Measurements from ENCODE around the gene ADAM19.
A peak's percentile ranks its signal among the peaks of the same experiment; 100 is the strongest.

The ADAM19 gene

DNA sequence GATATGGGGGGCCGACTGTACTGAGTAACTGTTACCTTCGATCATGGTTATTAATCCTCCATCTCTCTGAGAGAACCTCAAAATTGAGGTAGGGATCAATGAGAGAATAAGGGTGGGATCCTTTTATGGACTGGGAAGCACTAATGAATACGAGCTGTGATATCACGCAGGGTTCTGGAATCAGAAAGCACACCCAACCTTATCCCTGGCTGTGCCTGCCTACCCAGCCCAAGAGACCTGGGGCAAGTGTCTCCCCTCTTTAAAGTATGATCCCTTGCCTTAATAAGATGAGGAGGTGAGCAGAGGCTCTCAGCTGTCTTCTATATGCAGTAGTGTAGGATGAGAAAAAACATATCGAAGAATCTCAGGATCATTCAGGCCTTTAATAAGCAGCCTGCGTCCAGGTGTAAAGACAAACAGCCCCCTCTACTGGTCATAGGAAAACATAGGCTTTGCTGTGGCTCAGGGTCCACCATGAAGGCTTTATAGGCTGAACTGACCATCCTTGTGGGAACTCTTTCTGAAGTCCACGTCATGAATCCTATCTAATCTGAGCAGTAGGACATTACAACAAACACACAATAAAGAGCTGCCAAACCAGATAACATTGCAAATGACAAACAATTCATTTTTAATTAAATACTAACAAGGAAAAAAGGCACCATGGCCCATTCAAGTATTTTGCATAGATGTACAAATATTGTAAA is 98.7 kb downstream of the ADAM19 start:
- Histone ChIP-seq H2AFZ (ENCODE audit: low read length) (no peak overlapping the region), H3F3A (ENCODE audit: low read depth) (no peaks in the 10 kb centered on the region), H3K9ac (ENCODE audit: low read depth, low read length, poor library complexity, severe bottlenecking) (no peak overlapping the region), H3K9me2 (replicated peaks; ENCODE audit: low read depth, low read length) (no peaks in the 10 kb centered on the region), H3K36me3 (ENCODE audit: insufficient read depth, low read length) (no peaks in the 10 kb centered on the region), H4K20me1 (ENCODE audit: insufficient read depth, low read length, poor library complexity, severe bottlenecking) (no peaks in the 10 kb centered on the region), H3K4me2 (ENCODE audit: low read depth, low read length, poor library complexity, severe bottlenecking) (no peak overlapping the region), H3K4me1 (ENCODE audit: insufficient read depth, low read length, poor library complexity, severe bottlenecking) (no peaks in the 10 kb centered on the region), H3K9me3 (ENCODE audit: insufficient read depth, low read depth, low read length) (no peaks in the 10 kb centered on the region), H3K79me2 (ENCODE audit: insufficient read depth, low read length) (no peaks in the 10 kb centered on the region), H3K27me3 (ENCODE audit: insufficient read depth, low read length, poor library complexity, severe bottlenecking) (no peaks in the 10 kb centered on the region), H3K4me3 (ENCODE audit: low read length, poor library complexity, severe bottlenecking) (no peak overlapping the region)
- TF ChIP-seq, protein P1, sequence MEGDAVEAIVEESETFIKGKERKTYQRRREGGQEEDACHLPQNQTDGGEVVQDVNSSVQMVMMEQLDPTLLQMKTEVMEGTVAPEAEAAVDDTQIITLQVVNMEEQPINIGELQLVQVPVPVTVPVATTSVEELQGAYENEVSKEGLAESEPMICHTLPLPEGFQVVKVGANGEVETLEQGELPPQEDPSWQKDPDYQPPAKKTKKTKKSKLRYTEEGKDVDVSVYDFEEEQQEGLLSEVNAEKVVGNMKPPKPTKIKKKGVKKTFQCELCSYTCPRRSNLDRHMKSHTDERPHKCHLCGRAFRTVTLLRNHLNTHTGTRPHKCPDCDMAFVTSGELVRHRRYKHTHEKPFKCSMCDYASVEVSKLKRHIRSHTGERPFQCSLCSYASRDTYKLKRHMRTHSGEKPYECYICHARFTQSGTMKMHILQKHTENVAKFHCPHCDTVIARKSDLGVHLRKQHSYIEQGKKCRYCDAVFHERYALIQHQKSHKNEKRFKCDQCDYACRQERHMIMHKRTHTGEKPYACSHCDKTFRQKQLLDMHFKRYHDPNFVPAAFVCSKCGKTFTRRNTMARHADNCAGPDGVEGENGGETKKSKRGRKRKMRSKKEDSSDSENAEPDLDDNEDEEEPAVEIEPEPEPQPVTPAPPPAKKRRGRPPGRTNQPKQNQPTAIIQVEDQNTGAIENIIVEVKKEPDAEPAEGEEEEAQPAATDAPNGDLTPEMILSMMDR (conservative IDR thresholded peaks at IDR 0.05; ENCODE audit: low read length): peak; percentile 64
- no peak for TF ChIP-seq EZH2phosphoT487 (IDR thresholded peaks at IDR 0.05; ENCODE audit: borderline replicate concordance)

DNA sequence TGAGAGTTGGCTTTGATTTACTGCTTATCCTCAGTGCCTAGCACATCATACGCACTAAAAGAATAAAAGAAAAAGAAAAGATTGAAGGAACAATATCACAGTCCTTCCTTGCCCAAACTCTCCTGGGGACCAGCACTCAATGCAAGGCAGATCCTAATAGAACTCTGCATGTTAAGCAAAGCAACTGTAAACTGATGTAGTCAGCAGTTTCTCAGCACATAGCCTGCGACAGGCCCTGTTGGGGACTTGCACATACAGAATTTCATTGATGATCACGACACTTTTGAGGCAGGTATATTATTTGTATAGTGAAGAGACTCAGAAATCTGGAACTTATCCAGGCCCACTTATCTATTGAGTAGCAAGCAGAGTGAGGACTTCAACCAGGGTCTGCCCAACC is 100.1 kb downstream of the ADAM19 start:
- Histone ChIP-seq H3K9me3 (ENCODE audit: insufficient read depth, low read depth, low read length) (no peaks in the 10 kb centered on the region), H2AFZ (ENCODE audit: low read length) (no peak overlapping the region), H3F3A (ENCODE audit: low read depth) (no peaks in the 10 kb centered on the region), H3K4me2 (ENCODE audit: low read depth, low read length, poor library complexity, severe bottlenecking) (no peak overlapping the region), H3K4me3 (ENCODE audit: low read length, poor library complexity, severe bottlenecking) (no peak overlapping the region), H3K79me2 (ENCODE audit: insufficient read depth, low read length) (no peaks in the 10 kb centered on the region), H3K9me2 (replicated peaks; ENCODE audit: low read depth, low read length) (no peaks in the 10 kb centered on the region), H3K27me3 (ENCODE audit: insufficient read depth, low read length, poor library complexity, severe bottlenecking) (no peaks in the 10 kb centered on the region), H4K20me1 (ENCODE audit: insufficient read depth, low read length, poor library complexity, severe bottlenecking) (no peaks in the 10 kb centered on the region), H3K9ac (ENCODE audit: low read depth, low read length, poor library complexity, severe bottlenecking) (no peak overlapping the region), H3K4me1 (ENCODE audit: insufficient read depth, low read length, poor library complexity, severe bottlenecking) (no peaks in the 10 kb centered on the region), H3K36me3 (ENCODE audit: insufficient read depth, low read length) (no peaks in the 10 kb centered on the region)
- TF ChIP-seq EZH2phosphoT487 (IDR thresholded peaks at IDR 0.05; ENCODE audit: borderline replicate concordance): no peak
- TF ChIP-seq, protein P1 (conservative IDR thresholded peaks at IDR 0.05; ENCODE audit: low read length): no peak

DNA sequence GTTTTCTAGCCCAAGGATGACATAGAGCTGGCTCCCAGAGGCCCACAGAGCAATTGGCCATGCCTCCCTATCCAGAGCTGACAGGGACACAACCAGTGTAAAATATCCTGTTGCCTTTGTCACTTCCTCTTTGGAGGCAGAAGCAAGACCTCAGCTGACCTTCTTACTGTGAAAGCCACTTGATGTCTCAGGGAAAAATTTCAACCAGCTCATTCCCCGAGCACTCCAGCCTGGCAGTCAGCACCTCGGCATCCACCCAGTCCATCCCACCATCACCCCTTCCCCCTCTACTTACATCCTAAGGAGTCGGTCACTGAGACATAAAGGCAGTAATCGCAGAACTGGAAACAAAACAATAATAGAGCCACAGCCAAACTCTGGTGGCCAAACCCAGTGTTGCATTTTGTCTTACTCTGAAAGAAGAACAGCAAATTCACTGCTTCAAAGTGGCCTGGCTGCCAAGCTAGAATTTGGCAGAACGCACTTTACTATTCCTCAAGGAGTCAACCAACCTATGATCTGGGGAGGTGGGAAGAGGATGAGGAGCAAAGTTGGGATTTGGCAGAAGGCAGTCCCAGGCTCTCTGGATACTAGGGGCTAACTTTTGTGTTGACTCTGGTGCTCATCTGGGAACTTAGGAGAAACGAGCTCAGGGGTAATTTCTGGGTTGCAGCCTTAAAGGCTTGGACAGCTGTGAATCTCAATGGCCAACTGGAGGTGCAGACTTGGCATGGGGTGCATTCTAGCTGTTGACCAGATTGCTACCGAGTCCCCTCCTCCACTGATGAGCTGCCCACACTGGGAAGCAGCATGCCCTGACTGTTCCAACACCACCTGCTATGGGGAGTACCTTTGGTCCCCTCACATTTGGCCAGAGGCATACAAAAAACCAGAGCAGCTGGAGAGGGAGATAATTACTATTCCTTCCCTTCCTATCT is 101.9 kb downstream of the ADAM19 start:
- Histone ChIP-seq H3F3A (ENCODE audit: low read depth) (no peaks in the 10 kb centered on the region), H3K9me2 (replicated peaks; ENCODE audit: low read depth, low read length) (no peaks in the 10 kb centered on the region), H3K4me1 (ENCODE audit: insufficient read depth, low read length, poor library complexity, severe bottlenecking) (no peaks in the 10 kb centered on the region), H3K9ac (ENCODE audit: low read depth, low read length, poor library complexity, severe bottlenecking) (no peak overlapping the region), H3K4me3 (ENCODE audit: low read length, poor library complexity, severe bottlenecking) (no peak overlapping the region), H2AFZ (ENCODE audit: low read length) (no peak overlapping the region), H3K27me3 (ENCODE audit: insufficient read depth, low read length, poor library complexity, severe bottlenecking) (no peaks in the 10 kb centered on the region), H3K9me3 (ENCODE audit: insufficient read depth, low read depth, low read length) (no peaks in the 10 kb centered on the region), H3K4me2 (ENCODE audit: low read depth, low read length, poor library complexity, severe bottlenecking) (no peak overlapping the region), H3K36me3 (ENCODE audit: insufficient read depth, low read length) (no peaks in the 10 kb centered on the region), H3K79me2 (ENCODE audit: insufficient read depth, low read length) (no peaks in the 10 kb centered on the region), H4K20me1 (ENCODE audit: insufficient read depth, low read length, poor library complexity, severe bottlenecking) (no peaks in the 10 kb centered on the region)
- TF ChIP-seq, protein P1 (conservative IDR thresholded peaks at IDR 0.05; ENCODE audit: low read length): no peak
- TF ChIP-seq EZH2phosphoT487 (IDR thresholded peaks at IDR 0.05; ENCODE audit: borderline replicate concordance): no peak

Data from Loucy (cell line).